Measurements from ENCODE around the gene PPP1R26.

The PPP1R26 gene

DNA sequence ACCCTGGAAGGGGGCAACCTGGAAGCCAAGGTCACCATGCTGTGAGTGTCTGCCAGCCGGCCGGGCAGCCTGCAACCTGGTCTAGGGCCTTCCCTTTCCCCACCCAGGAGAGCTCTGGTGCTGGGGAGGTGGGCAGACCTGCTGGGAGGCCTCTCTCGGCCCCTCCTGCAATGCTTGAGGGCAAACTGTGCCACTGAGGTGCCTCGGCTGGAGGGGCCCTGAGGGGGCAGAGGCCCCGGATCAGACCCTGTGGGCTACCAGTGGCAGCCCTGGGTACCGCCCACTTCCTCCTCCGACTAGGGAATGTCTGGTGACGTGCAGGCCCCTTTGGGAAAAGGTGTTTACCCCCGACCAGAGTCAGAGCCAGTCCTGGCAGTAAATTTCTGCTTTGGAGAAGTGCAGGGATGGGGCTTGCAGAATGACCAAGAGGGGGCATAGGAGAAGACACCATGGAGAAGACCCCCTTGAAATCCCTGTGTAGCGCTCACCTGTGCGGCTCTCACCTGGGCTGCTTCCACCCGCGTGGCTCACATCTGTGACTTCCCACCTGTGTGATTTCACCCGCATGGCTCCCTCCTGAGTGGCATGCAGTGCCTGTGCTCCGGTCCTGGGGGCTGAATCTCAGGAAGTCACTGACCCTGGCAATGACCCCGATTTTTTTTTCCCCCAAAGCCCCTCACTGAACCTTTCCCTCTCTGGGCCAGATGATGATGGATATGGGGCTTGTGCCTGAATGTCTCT lies 42.7 kb downstream of the PPP1R26 start:
- ChIA-PET CTCF (no interaction called here), POLR2A (no interaction called here)
- no peak overlapping the region for H3K27ac ChIP-seq (ENCODE audit: extremely low read depth, low read depth, low read length)
- no peaks in the 10 kb centered on the region for H3K36me3 ChIP-seq (ENCODE audit: control insufficient read depth in 2 of 2, insufficient read depth in 1 of 2, low read length in 2 of 2)
- H3K4me3 ChIP-seq (ENCODE audit: low read depth, low read length): no peak overlapping the region
- no peaks in the 10 kb centered on the region for H3K4me1 ChIP-seq (ENCODE audit: control insufficient read depth, insufficient read depth, low read length)
- no peaks in the 10 kb centered on the region for H3K9me3 ChIP-seq (ENCODE audit: control insufficient read depth, insufficient read depth, low read depth, low read length)
- TF ChIP-seq ZNF561 (tag by site-specific recombination; IDR thresholded peaks at IDR 0.05; ENCODE audit: borderline replicate concordance) (no peak), BCL6B (tag by site-specific recombination; IDR thresholded peaks at IDR 0.05) (no peak), RBAK (tag by site-specific recombination; IDR thresholded peaks at IDR 0.05) (no peak)

DNA sequence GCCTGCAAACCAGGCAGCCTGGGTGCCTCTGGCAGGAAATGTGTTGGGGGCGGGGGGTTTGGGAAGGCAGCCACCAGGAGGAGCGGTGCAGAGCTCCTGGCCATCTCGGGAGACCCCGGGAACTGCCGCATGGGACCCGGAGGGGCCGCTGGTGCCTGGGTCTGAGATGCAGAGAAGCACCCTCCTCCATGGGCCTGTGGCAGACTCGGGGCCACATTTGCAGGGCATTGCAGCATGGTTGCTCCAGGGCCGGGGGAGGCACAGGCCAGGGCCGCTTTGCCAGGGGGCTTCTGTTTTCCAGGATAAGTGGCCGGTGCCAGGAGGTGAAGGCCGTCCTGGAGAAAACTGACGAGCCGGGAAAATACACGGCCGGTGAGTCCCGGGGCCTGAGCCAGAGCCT lies 43.3 kb downstream of the PPP1R26 start:
- Histone ChIP-seq H3K27ac (ENCODE audit: extremely low read depth, low read depth, low read length) (no peak overlapping the region), H3K36me3 (ENCODE audit: control insufficient read depth in 2 of 2, insufficient read depth in 1 of 2, low read length in 2 of 2) (no peaks in the 10 kb centered on the region), H3K4me1 (ENCODE audit: control insufficient read depth, insufficient read depth, low read length) (no peaks in the 10 kb centered on the region), H3K4me3 (ENCODE audit: low read depth, low read length) (no peak overlapping the region), H3K9me3 (ENCODE audit: control insufficient read depth, insufficient read depth, low read depth, low read length) (no peaks in the 10 kb centered on the region)
- CTCF ChIA-PET: interaction anchor here (0.7 kb wide), 1 partner anchor 878 kb away, joined by 3 read pairs; no protein-coding TSS in a partner anchor
- POLR2A ChIA-PET: no interaction called here
- TF ChIP-seq ZNF324 (tag by site-specific recombination; IDR thresholded peaks at IDR 0.05): no peak
- no peak for TF ChIP-seq ZNF114 (tag by site-specific recombination; IDR thresholded peaks at IDR 0.05)
- no peak for TF ChIP-seq ZNF223 (tag by site-specific recombination; IDR thresholded peaks at IDR 0.05)
- no peak for TF ChIP-seq ZNF501 (tag by site-specific recombination; IDR thresholded peaks at IDR 0.05)
- TF ChIP-seq ELK4 (IDR thresholded peaks at IDR 0.05; ENCODE audit: borderline replicate concordance, low read depth, low read length): no peak

DNA sequence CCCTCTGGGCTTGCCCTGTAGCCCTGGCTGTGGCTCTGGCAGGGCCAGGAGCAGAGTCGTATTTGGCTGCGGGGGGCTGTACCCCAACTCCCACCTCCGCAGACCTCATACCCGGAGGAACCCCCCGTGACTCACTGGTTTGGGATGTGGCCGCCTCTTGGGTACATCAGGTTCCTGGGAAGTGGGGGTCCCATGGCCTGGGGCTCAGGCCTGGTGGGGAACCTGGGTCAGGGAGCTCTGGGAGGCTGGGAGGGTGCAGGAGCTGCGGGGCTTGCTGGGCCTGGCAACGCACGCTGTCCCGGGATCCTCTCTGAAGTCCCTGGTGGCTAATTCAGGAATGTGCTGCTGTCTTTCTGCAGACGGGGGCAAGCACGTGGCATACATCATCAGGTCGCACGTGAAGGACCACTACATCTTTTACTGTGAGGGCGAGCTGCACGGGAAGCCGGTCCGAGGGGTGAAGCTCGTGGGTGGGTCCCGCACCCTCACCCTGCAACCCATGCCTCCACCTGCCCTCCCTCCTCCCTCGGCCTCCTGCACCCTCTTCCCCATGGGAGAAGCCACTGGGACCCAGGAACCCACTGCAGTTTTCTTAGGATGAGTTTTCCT lies 44.0 kb downstream of the PPP1R26 start:
- ChIA-PET CTCF (interaction anchor here (0.7 kb wide), 1 partner anchor 877 kb away, joined by 3 read pairs; no protein-coding TSS in a partner anchor), POLR2A (no interaction called here)
- no peak overlapping the region for H3K27ac ChIP-seq (ENCODE audit: extremely low read depth, low read depth, low read length)
- H3K36me3 ChIP-seq (ENCODE audit: control insufficient read depth in 2 of 2, insufficient read depth in 1 of 2, low read length in 2 of 2): no peaks in the 10 kb centered on the region
- no peak for TF ChIP-seq ZNF558 (tag by site-specific recombination; IDR thresholded peaks at IDR 0.05)
- TF ChIP-seq, protein P1, sequence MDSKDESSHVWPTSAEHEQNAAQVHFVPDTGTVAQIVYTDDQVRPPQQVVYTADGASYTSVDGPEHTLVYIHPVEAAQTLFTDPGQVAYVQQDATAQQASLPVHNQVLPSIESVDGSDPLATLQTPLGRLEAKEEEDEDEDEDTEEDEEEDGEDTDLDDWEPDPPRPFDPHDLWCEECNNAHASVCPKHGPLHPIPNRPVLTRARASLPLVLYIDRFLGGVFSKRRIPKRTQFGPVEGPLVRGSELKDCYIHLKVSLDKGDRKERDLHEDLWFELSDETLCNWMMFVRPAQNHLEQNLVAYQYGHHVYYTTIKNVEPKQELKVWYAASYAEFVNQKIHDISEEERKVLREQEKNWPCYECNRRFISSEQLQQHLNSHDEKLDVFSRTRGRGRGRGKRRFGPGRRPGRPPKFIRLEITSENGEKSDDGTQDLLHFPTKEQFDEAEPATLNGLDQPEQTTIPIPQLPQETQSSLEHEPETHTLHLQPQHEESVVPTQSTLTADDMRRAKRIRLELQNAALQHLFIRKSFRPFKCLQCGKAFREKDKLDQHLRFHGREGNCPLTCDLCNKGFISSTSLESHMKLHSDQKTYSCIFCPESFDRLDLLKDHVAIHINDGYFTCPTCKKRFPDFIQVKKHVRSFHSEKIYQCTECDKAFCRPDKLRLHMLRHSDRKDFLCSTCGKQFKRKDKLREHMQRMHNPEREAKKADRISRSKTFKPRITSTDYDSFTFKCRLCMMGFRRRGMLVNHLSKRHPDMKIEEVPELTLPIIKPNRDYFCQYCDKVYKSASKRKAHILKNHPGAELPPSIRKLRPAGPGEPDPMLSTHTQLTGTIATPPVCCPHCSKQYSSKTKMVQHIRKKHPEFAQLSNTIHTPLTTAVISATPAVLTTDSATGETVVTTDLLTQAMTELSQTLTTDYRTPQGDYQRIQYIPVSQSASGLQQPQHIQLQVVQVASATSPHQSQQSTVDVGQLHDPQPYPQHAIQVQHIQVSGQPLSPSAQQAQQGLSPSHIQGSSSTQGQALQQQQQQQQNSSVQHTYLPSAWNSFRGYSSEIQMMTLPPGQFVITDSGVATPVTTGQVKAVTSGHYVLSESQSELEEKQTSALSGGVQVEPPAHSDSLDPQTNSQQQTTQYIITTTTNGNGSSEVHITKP (tag by site-specific recombination; IDR thresholded peaks at IDR 0.05): peak; percentile 37; the same call in 1 of the 2 replicates
- no peaks in the 10 kb centered on the region for H3K9me3 ChIP-seq (ENCODE audit: control insufficient read depth, insufficient read depth, low read depth, low read length)
- no peaks in the 10 kb centered on the region for H3K4me1 ChIP-seq (ENCODE audit: control insufficient read depth, insufficient read depth, low read length)
- no peak overlapping the region for H3K4me3 ChIP-seq (ENCODE audit: low read depth, low read length)

Data from HEK293 (cell line).